Measurements from ENCODE around the gene SPRN.
"Not testable (repeated sequence)": the region's sequence is repeated elsewhere in the genome, so short reads cannot be mapped to it uniquely, and the experiment has no call there.

SPRN gene

DNA sequence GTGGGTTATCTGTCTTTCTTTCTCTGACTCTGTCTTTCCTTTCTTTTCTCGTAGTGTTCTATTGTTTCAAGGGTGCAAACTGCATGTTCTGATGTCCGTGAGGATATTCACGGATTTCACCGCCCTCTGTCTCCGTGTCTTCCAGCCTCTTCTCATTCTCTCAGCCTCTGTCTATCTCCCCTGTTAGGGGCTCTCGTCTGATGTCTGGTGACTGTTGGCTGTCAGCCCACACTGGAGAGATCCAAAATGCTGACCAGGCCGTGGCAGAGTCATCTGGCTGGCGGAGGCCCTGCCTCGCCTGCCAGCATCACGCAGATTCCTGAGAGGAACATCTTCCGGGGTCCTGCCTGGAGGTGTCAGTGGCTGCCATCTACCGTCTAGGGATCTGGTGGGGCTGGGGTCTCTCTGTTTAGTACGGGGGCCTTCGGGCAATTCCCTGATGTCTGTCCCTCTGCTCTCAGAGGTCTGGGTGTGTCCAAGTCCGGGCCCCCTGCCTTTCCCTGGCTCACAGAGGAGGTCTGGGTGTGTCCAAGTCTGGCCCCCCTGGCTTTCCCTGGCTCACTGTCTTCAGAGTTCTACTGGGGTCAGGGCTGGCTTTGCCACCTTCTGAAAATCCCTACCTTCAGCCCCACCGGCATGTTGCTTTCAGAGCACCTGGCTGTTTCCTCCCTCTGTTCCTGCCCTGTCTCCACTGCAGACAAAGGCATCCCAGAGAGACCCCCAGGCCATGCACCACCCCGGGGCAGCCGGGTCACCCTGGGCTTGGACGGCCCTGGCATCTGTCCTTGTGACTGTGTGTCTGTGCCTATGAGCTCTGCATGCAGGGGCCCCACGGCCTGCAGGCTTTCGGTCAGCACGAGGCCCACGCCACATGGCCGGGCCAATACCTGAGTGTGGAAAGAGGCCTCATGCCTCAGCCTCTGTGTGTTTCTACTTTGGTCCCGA, 15.4 kb upstream of the SPRN start:
- DNase-seq: no peak

DNA sequence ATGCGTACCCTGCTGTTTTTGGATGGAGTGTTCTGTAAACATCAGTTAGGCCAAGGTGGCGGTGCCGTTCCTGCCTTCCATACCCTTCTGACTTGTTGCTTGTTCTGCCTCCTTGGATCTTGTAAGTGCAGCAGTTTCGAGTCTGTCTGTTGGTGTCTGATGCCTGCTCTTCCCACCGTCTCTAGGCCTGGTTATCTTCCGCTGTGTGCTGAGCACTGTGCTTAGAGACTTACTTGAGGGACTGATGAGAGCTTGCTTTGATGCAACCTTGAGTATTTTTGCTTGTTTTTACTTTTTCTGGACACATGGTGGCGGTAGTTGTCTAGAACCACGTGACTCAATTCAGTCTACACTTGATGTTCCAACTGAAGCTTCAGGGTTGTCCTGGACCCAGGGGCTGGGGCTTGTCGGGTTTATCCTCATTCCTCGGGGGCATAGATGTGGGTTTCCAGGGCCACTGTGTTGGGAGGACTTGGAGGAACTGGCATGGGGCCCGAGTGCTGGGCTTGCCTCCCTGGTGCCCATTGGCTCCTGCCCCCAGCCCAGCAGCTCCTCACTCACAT, 14.4 kb upstream of the SPRN start:
- no peak for DNase-seq

DNA sequence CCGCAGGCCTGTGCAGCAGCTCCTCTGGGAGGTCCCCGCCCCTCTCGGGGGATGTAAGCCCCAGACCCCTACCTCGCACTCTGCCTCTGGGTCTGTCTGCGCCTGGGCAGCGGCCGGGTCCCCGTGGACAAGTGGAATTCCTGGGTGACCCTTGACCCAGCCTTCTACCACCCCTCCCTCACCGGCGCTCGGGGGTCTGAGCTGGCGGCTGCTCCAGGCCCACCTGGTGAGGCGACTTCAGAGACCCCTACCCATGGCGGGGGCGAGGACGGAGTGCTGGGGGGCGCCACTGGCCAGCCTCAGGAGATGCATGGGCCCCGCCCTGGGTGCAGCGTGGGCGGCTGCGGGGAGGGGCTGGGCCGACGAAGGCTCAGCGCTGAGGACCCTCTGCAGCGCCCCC, 8.4 kb upstream of the SPRN start:
- DNase-seq: not testable (repeated sequence)

DNA sequence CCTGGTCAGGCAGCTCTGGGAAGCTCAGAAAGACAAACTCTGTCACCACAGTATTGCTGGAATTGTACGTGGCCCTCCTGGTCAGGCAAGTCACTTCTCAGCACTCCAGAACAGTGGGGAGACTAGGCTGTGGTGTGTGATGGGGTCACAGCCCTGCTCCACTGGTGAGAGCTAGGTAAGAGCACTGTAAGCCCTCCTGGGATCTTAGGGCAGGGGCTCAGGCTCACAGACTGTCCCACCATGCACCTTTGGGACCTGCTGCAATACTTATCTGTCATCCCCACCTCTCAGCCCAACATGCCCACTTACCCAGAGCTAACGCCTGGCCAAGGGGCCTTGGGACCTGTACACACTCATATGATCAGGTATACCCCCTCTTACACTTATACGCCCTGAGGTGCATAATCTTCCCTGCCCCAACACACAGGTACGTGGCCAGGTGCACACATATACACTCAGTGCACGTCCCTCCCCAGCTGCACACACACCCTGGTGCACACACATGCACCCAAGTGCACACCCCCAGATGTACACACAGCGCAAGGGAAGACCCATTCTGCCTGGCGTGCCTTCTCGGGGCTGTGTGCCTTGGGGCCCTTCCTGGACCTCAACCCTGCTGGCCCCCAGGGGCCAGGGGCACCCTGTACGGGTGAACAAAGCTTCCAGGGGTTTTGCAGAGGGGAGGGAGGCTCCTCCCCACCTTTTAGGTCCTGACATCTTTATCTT, 7.6 kb upstream of the SPRN start:
- not testable (repeated sequence) for DNase-seq

DNA sequence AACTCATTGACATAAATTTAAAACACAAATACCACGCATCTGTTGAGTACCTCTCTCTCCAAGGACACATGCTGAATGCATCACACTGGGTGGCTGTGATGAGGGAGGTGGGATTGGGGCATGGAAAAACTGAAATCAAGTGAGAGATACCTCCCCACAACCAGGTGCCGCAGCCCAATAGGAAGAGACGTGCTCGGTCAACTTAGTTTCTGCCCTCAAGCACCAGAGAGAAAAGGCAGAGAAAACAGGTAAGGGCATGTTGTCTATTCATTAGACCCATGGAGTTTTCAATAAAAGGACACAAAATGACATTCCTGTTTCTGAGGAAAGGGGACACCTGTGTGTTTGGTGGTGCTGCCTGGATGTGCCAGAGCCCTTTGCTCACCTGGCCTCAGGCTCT, 5.1 kb upstream of the SPRN start:
- DNase-seq: not testable (repeated sequence)

DNA sequence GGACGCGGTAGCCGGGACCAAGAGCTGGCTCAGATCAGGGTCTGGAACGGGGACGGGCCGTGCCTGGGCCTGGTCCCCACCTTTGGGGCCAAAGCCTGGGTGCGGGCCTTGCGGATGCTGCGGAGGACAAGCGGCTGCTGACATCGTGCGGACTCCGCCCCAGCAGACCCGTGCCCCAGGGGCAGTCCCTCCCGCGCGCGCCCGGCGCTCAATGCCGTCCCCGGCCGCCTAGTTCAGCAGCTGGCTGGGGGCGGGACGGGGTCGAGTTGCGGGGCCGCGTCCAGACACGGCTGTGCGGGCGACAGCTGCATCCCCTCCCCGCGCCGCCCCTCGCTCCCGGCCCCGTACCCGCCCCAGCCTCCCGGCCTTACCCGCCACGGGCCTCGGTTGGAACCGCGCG, 323 bp downstream of the SPRN start:
- not testable (repeated sequence) for DNase-seq

DNA sequence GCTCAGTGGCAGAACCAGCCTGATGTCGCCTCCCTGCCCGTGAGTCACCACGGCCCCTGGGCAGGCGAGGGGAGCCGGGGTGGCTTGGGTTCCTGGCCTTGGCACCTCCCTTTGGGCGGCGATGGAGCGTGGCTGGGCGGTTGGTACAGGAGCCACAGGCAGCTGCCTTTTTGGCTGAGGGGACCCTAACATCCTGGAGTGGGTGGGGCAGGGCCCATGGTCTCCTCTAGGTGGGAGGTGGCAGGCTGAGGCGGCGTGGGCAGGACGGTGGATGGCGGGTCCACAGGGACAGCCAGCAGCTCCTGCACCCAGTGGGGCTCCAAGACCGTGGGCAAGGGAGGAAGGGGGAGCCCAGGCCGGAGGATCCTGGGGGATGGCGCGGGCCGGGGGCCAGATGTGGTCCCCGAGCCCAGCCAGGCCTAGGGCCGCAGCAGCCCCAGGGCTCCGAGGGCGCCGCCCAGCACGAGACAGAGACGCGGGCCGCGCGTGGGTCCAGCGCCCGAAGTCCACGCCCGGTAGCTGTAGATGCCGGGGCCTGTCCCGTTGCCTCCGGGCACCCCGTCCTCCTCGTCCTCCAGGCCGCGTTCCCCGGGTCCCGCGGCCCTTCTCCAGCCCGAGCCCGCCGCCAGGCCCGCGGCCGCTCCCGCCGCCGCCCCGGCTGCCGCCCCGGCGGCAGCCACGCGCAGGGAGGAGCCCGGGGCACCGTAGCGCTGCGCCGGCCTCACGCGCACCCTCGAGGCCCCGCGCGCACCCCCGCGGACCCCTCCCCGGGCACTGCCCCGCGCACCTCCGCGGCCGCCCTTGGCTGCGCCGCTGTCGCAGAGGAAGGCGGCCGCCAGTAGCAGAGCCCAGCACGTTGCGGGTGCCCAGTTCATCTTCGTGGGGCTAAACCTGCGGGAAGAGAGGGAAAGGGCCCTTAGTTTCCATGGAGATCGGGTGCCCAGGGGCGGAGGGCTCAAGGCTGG, 1.3 kb downstream of the SPRN start:
- no peak for DNase-seq

DNA sequence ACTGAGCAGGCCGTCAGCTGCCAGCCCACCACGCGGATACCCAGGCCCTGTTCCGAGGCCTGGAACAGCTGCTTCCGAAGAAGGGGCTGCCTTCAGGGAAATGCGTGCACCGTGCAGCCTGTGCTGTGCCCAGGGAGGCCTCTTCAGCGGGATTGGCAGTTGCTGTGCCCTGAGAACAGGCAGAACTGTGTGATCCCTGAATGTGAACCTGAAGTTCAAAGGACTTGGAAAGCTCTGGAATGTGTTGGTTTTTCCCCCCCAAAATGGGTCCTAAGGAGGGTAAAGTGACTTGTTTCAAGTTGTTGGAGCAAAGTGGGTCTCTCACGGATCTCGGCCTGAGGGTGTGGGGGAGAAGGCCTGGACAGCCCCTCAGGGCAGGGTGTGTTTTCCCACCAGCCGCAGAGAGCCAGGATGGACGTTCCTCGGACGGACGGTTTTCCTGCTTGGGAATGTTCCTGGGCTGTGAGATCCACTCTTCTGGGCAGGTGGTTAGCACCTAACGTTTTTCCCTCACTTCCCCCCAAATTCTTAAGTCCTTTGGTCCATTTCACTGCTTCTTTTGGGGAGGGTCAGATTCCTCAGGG, 2.1 kb downstream of the SPRN start:
- no peak for DNase-seq

DNA sequence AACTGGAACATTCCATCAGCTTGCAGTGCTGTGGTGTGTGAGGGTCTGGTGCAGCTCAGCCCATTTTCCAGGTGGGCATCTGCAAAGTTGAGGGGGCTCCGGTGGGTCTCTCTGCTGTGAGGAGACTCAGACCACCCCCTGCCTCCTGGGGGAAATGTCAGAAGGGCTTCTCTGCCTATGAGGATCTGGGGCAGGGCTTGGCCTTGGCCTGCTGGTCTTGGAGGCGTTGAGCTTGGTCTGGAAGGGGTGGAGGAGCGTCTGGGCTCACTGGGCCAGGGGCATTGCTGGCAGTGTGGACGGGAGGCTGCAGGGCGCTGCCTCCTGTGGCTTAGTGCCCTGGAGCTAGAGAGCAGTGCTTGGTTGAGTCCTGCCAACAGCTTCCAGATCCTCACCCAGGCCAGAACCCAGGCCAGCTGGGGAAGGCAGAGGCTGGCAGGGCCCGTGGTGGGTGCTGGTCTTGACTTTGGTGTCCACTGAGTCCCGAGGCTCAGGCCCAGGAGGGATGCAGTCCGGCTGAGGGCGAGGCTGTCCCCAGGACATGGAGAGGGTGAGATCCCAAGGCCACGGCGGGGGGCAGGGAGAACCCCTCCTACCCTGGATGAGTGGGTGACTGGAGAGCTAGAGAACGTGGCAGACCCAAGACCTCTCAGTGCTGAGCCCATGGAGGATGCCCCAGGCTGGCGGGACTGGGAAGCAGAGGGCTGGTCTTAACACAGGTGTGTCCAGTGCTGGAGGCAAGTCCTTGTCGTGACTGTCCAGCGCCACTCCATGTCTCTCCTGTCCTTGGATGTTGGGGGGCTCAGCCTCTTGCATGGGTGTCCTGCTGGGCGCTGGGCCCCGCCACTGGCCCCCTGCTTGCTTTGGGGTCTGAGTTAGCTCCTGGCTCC, 2.8 kb downstream of the SPRN start:
- DNase-seq: no peak

DNA sequence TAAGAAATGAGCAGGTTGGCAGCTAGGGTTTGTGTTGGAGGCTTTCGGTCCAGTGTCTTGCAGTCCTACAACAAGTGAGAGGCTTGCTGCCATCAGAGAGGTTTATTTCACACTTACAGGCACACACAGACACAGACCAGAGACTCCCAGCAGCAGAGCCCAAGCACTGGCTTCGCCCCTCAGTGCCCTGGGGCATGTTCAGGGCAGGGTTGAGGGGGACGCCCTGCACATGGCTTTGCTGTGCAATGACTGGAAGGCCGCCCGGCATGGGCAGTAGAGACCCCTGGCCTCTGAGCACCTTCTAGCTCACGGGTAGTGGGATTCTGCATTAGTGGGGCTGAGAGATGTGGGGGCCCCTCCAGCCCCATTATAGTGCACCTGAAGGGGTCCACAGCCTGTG, 3.8 kb downstream of the SPRN start:
- no peak for DNase-seq

DNA sequence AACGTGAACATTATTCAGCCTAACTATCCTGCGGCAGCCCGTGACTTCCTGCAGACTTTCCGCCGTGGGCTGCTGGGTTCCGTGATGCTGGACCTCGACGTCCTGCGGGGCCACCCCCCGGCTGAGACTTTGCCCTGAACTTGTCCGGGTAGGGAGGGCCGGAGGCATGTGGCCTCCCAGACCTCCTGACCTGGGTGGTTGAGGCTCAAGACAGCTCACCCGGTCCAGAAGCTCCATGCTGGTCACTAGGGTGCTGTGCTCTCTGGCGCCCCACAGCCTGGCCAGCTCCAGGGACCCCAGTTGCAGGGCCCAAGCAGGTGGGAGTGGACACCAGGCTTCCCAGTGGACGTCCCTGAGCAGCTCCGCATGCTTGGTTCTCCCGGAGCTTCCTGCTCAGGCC, 4.4 kb downstream of the SPRN start:
- no peak for DNase-seq

DNA sequence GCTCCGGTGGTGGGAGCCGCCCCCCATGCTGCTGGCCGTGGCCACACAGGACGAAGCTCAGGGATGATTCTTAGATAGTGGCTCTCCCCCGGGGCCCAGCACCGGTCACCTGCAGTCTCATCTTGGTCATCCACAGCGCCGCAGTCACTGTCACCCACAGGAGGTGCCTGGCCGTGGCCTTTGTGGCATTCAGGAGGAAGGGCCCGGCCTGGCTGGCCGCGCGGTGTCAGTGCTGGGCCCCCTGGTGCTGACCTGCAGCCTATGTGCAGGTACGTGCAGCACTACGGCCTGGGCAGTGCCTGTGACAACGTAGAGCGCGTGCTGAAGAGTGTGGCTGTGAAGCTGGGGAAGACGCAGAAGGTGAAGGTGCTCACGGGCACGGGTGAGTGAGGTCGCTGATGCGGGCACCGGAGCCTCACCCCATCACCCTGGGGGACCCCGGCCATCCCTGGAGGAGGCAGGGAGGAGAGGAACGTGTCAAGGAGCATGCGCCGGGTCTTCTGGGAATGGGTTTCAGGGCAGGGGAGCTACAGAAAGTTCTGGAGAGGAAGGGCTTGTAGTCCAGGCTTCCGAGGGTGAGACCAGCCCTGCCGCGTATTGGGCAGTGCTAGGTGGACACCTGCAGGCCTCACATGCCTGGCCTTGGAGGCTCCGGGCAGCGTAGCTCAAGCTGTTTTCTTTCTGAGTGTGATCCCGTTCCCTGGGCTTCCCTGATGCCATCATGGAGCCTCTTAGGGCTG, 5.0 kb downstream of the SPRN start:
- DNase-seq: no peak

DNA sequence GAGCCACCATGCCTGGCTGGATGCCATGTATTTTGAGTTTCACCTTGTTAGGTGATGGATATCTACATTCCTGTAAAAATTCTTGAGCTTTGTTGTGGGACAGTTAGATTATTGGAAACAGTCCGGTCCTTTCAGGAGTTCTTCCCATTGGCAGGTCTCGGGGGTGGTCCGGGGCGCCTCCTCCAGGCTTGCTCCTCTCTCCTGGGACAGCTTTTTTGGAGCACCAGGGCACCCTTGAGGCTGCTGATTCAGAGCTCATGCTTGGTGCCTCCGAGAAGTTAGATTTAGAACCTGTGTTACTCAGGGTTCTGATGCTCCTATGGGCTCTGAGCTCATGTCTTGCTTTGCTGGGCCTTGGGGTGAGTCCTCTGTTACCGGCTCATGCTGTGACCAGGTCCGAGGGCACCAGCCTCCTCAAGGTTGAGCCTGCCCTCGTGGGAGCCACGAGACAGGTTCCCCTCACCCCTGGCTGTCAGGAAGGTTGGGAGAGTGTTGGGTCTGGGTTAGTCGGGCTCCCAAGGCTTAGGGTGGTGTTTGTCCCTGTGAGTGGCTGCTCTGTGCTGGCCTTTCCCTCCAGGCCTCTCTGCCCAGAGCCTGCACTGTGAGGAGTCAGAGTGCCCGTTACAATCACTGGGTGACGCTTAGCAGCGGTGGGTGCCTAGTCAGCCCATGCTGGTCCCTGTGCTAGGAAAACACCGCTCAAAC, 6.0 kb downstream of the SPRN start:
- DNase-seq: no peak

DNA sequence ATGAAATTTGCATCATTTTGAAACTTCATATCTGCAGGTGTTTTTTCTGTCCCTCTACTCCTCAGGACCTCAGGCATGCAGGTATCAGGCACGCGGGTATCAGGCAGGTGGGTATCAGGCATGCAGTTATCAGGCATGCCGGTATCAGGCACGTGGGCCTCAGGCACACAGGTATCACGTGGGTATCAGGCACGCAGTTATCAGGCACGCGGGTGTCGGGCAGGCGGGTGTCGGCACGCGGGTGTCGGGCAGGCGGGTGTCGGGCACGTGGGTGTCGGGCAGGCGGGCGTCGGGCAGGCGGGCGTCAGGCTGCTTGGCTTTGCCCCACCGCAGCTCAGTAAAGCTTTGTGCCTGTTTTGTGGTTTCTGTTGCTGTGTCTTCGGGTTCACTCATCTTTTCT, 8.7 kb downstream of the SPRN start:
- DNase-seq: no peak

DNA sequence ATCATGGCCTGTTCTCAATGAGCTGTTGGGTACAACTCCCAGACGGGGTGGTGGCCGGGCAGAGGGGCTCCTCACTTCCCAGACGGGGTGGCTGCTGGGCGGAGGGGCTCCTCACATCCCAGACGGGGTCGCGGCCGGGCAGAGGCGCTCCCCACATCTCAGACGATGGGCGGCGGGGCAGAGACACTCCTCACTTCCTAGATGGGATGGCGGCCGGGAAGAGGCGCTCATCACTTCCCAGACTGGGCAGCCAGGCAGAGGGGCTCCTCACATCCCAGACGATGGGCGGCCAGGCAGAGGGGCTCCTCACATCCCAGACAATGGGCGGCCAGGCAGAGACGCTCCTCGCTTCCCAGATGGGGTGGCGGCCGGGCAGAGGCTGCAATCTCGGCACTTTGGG, 10.0 kb downstream of the SPRN start:
- not testable (repeated sequence) for DNase-seq

DNA sequence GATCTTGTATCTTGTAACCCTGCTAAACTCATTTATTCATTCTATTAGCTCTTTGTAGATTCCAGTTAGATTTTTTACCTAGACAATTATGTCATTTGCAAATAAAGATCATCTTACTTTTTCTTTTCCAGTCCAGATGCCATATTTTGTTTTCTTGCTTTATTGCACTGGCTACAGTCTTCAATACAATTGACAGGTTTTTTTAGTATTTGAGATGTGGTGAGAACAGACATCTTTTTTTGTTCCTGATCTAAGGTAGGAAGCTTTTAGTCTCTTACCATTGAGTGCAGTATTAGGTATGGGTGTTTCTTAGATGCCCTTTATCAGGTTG, 12.1 kb downstream of the SPRN start:
- DNase-seq: no peak

DNA sequence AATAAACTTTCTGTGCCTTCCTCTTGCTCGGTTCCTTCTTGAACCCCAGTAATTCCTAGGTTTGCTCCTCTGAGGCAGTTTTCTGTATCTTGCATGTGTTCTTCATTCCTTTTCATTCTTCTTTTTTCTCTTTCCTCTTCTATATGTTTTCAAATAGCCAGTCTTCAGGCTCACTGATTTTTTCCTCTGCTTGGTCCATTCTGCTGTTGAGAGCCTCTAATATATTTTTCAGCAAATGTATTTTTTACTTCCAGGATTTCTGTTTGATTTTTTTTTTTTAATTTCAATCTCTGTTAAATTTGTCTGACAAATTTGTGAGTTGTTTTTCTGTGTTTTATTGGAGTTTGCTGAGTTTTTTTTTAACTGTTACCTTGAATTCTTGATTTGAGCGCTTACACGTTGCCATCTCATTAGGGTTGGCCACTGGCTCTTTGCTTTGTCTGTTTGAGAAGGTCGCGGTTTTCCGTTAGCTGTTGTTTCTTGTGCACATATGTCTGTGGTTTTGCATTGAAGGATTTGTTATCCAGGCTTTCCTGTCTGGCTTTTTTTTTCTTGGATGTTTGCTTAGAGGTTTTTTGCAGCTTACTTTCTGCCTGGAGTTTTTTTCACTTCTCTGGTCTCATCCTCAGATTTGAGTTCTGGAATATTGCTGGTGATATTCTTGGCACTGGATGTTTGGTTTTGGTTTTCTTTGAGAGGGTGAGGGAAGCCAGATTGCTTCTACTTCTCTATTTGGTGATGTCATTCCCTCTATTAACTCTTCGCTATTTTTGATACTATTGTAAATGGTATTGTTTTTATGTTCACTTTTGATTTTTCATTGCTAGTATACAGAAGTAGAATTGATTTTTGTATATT, 12.7 kb downstream of the SPRN start:
- no peak for DNase-seq

DNA sequence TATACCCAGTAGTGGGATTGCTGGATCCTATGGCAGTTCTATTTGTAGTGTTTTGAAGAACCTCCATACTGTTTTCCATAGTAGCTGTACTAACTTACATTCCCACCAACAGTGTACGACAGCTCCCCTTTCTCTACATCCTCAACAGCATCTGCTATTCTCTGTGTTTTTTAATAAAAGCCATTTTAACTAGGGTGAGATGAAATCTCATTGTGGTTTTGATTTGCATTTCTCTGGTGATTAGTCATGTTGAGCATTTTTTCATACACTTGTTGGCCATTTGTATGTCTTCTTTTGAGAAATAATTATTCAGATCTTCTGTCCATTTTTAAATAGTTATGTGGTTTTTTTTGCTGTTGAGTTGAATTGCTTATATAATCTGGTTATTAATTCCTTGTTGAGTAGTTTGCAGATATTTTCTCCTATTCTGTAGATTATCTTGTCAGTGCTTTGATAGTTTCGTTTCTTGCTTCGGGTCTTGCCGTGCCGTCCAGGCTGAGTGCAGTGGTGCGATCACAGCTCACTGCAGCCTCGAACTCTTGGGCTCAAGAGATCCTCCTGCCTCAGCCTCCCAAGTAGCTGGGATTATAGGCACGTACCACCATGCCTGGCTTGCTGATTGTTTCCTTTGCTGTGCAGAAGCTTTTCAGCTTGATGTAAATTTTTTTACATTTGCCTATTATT, 18.4 kb downstream of the SPRN start:
- DNase-seq: no peak

Data from amniotic stem cell (primary cell).